ENCODE measurements around the gene GGACT.
A peak's percentile ranks its signal among the peaks of the same experiment; 100 is the strongest.
"Not testable (repeated sequence)": the region's sequence is repeated elsewhere in the genome, so short reads cannot be mapped to it uniquely, and the experiment has no call there.

The GGACT gene

GRCh38 chr13:100588331-100589177, at the start of gene GGACT:
TSS of gene GGACT (minus strand) at chr13:100588789. CDS start at chr13:100532591, 56,198 bp downstream.
- Mint-ChIP-seq H3K36me3 (peaks cover under 1% of the 10 kb centered on the region), H3K9me3 (no peaks in the 10 kb centered on the region), H3K4me1 (peaks cover 21% of the 10 kb centered on the region), H3K27me3 (no peaks in the 10 kb centered on the region), H3K4me3 (peak within 1 kb of the TSS; percentile 81), H3K27ac (peak within 1 kb of the TSS; percentile 79)
- ATAC-seq, result peak; percentile 98

GRCh38 chr13:100637796-100638195, 49.2 kb upstream of the GGACT start:
- no peaks in the 10 kb centered on the region for H3K4me1 Mint-ChIP-seq
- ATAC-seq, result no peak
- no peak overlapping the region for H3K4me3 Mint-ChIP-seq
- no peaks in the 10 kb centered on the region for H3K9me3 Mint-ChIP-seq
- H3K27ac Mint-ChIP-seq, result no peak overlapping the region
- no peaks in the 10 kb centered on the region for H3K27me3 Mint-ChIP-seq
- H3K36me3 Mint-ChIP-seq, result peaks cover 56% of the 10 kb centered on the region

- H3K36me3 Mint-ChIP-seq, result peaks cover 55% of the 10 kb centered on the region
- H3K9me3 Mint-ChIP-seq, result no peaks in the 10 kb centered on the region
- H3K27ac Mint-ChIP-seq, result no peak overlapping the region
- ATAC-seq, result no peak
- H3K4me3 Mint-ChIP-seq, result no peak overlapping the region
- no peaks in the 10 kb centered on the region for H3K27me3 Mint-ChIP-seq
- no peaks in the 10 kb centered on the region for H3K4me1 Mint-ChIP-seq
Observed at GRCh38 chr13:100637380-100637779, 48.8 kb upstream of the GGACT start.

GRCh38 chr13:100636441-100636840, 47.9 kb upstream of the GGACT start:
- H3K27me3 Mint-ChIP-seq, result no peaks in the 10 kb centered on the region
- H3K9me3 Mint-ChIP-seq, result no peaks in the 10 kb centered on the region
- no peak for ATAC-seq
- H3K36me3 Mint-ChIP-seq, result peaks cover 53% of the 10 kb centered on the region
- H3K27ac Mint-ChIP-seq, result no peak overlapping the region
- no peak overlapping the region for H3K4me3 Mint-ChIP-seq
- H3K4me1 Mint-ChIP-seq, result no peaks in the 10 kb centered on the region

GRCh38 chr13:100636004-100636403, 47.4 kb upstream of the GGACT start:
- Mint-ChIP-seq H3K27ac (no peak overlapping the region), H3K4me3 (no peak overlapping the region), H3K36me3 (peaks cover 49% of the 10 kb centered on the region)

GRCh38 chr13:100634696-100635095, 46.1 kb upstream of the GGACT start:
- no peak for ATAC-seq
- H3K36me3 Mint-ChIP-seq, result peaks cover 59% of the 10 kb centered on the region
- no peaks in the 10 kb centered on the region for H3K27me3 Mint-ChIP-seq

More at GRCh38 chr13:100636004-100636403, 47.4 kb upstream of the GGACT start:
- no peaks in the 10 kb centered on the region for H3K9me3 Mint-ChIP-seq
- no peaks in the 10 kb centered on the region for H3K27me3 Mint-ChIP-seq
- no peak for ATAC-seq
- H3K4me1 Mint-ChIP-seq, result no peaks in the 10 kb centered on the region

GRCh38 chr13:100633461-100633860, 44.9 kb upstream of the GGACT start:
- no peak for ATAC-seq
- H3K4me1 Mint-ChIP-seq, result no peaks in the 10 kb centered on the region
- peaks cover 66% of the 10 kb centered on the region for H3K36me3 Mint-ChIP-seq
- no peak overlapping the region for H3K27ac Mint-ChIP-seq
- no peaks in the 10 kb centered on the region for H3K27me3 Mint-ChIP-seq
- no peaks in the 10 kb centered on the region for H3K9me3 Mint-ChIP-seq
- H3K4me3 Mint-ChIP-seq, result no peak overlapping the region

More at GRCh38 chr13:100634696-100635095, 46.1 kb upstream of the GGACT start:
- H3K9me3 Mint-ChIP-seq, result no peaks in the 10 kb centered on the region
- H3K4me3 Mint-ChIP-seq, result no peak overlapping the region
- no peak overlapping the region for H3K27ac Mint-ChIP-seq
- no peaks in the 10 kb centered on the region for H3K4me1 Mint-ChIP-seq

- peaks cover 78% of the 10 kb centered on the region for H3K36me3 Mint-ChIP-seq
- H3K27ac Mint-ChIP-seq, result no peak overlapping the region
Observed at GRCh38 chr13:100630555-100630954, 42.0 kb upstream of the GGACT start.

GRCh38 chr13:100627120-100627519, 38.5 kb upstream of the GGACT start:
- Mint-ChIP-seq H3K9me3 (no peaks in the 10 kb centered on the region), H3K27ac (no peak overlapping the region), H3K4me1 (no peaks in the 10 kb centered on the region), H3K27me3 (no peaks in the 10 kb centered on the region), H3K4me3 (no peak overlapping the region), H3K36me3 (peaks cover 88% of the 10 kb centered on the region)
- ATAC-seq, result no peak

More at GRCh38 chr13:100630555-100630954, 42.0 kb upstream of the GGACT start:
- no peak overlapping the region for H3K4me3 Mint-ChIP-seq
- no peaks in the 10 kb centered on the region for H3K4me1 Mint-ChIP-seq
- H3K27me3 Mint-ChIP-seq, result no peaks in the 10 kb centered on the region
- ATAC-seq, result no peak
- H3K9me3 Mint-ChIP-seq, result no peaks in the 10 kb centered on the region

GRCh38 chr13:100625447-100625846, 36.9 kb upstream of the GGACT start:
- Mint-ChIP-seq H3K9me3 (no peaks in the 10 kb centered on the region), H3K4me1 (no peaks in the 10 kb centered on the region), H3K36me3 (peaks cover 94% of the 10 kb centered on the region), H3K27me3 (no peaks in the 10 kb centered on the region), H3K4me3 (no peak overlapping the region), H3K27ac (no peak overlapping the region)
- no peak for ATAC-seq

- Mint-ChIP-seq H3K36me3 (peaks cover 54% of the 10 kb centered on the region), H3K27ac (no peak overlapping the region), H3K4me1 (no peaks in the 10 kb centered on the region), H3K4me3 (no peak overlapping the region), H3K27me3 (no peaks in the 10 kb centered on the region), H3K9me3 (no peaks in the 10 kb centered on the region)
- no peak for ATAC-seq
Observed at GRCh38 chr13:100620792-100621191, 32.2 kb upstream of the GGACT start.

GRCh38 chr13:100619940-100620339, 31.4 kb upstream of the GGACT start:
- Mint-ChIP-seq H3K4me3 (no peak overlapping the region), H3K27me3 (no peaks in the 10 kb centered on the region), H3K9me3 (no peaks in the 10 kb centered on the region), H3K4me1 (no peaks in the 10 kb centered on the region), H3K36me3 (peaks cover 45% of the 10 kb centered on the region), H3K27ac (no peak overlapping the region)
- no peak for ATAC-seq

GRCh38 chr13:100618897-100619296, 30.3 kb upstream of the GGACT start:
- not testable (repeated sequence) for H3K4me3 Mint-ChIP-seq, H3K4me1 Mint-ChIP-seq, ATAC-seq, H3K27ac Mint-ChIP-seq, H3K9me3 Mint-ChIP-seq, H3K27me3 Mint-ChIP-seq
- peaks cover 35% of the 10 kb centered on the region for H3K36me3 Mint-ChIP-seq

GRCh38 chr13:100613031-100613430, 24.4 kb upstream of the GGACT start:
- peak overlapping the region; percentile 67 for H3K27ac Mint-ChIP-seq

GRCh38 chr13:100611678-100612492, 23.3 kb upstream of the GGACT start:
- Mint-ChIP-seq H3K36me3 (peaks cover 9% of the 10 kb centered on the region), H3K27ac (peak overlapping the region; percentile 67), H3K27me3 (no peaks in the 10 kb centered on the region), H3K9me3 (peaks cover 3% of the 10 kb centered on the region), H3K4me1 (peaks cover 42% of the 10 kb centered on the region), H3K4me3 (peak overlapping the region; percentile 12)
- no peak for ATAC-seq

More at GRCh38 chr13:100613031-100613430, 24.4 kb upstream of the GGACT start:
- Mint-ChIP-seq H3K4me1 (peaks cover 39% of the 10 kb centered on the region), H3K27me3 (no peaks in the 10 kb centered on the region), H3K4me3 (no peak overlapping the region), H3K36me3 (peaks cover 6% of the 10 kb centered on the region), H3K9me3 (peaks cover 2% of the 10 kb centered on the region)
- ATAC-seq, result no peak
